NOMO-1 (cell line): ENCODE results near the gene PIGS.

Experiments
- DNase-seq, 2 experiments: peaks; one replicate each; lab custom pipeline; 2025; ENCODE audit not compliant: unreplicated experiment in 2 of 2; lab: John Stamatoyannopoulos, UW

The PIGS gene

DNA sequence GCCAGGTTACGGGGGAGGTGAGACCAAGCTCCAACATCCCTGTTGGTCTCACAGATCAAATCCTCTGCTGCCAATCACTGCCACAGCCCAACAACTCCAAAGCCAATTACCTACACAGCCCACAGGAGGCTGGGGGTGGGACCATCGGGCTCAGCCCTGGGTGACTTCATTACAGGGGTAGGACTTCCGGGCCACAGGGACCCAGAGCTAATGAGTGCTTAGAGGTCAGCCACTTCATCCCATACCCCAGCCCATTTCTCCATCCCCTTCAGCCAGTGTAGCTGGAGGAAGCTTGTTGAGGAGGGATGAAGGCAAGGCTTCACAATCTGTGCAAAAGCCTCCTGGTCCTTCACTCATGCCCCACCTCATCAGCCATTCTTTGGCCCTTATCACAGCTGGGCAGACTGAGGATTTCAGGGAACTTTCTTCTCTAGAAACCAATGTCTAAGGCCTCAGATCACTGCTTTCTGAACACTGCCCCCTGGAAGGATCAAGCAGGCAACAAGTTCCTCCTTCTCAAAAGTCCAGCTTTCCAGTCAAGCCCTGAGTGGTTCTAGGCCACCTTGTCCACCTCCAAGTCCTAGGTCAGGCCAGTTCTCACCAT, 59.4 kb downstream of the PIGS start:
- no peak for DNase-seq

GRCh38 chr17:28509789-28510188, 61.5 kb downstream of the PIGS start:
- peak; percentile 25 to 42 for DNase-seq

DNA sequence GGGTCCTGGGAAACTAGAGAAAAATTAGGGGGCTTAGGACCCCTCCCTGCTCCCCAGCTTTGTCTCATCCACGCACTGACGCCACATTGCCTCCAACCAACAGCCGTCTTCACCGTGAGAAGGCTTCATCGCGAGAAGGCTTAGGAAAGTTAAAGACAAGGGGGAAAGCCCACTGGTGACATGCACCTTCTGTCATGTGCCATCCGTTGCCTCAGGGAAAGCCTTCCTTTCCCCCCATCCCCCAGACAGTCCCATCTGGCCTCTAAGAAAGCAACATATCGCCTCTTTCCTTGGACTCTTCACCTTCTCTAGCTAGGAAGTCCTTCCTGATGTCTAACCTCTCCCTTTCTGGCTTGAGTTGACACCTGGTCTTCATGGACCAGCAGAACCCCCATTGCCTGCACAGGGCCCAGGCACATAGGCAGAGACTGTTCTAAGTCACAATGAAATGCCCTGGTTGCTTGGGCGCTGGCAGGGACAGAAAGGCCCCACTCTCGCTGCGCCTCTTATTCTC, 63.1 kb downstream of the PIGS start:
- no peak for DNase-seq

- no peak for DNase-seq
These were observed 63.6 kb downstream of the PIGS start for GRCh38 chr17:28507567-28508203.

DNA sequence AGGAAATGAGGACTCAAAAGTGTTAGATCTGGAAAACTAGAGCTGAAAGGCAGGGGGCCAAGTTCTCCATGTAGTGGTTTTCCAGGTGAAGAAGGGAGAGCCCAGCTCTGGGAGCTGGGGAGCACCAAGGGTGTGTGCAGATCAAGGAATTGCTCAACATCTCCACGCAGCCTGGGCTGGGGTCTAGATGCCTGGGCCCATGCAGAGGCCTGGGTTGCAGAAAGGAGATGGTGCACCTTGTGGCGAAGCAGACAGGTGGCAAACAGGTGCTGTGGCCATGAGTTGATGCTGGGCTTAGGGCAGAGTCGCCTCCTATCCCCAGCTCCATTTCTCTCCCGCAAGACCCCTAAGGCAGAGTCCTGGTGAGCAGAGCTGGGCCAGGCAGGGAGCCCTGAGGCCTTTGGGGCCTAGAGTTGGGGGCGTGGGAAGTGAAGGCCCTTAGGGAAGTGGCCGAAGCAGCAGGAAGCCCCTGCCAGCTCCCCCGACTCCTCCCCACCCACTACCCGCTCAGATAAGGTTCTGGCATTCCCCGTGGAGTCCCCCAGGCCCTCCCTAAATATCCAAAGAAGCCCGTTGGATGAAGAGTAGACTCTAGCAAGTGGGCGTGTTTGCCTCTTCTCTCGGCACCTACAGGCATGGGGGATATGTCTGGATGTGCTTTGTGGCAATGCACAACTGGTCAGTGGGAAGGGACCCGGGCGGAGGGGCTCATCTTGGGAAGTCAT, 64.4 kb downstream of the PIGS start:
- DNase-seq, result no peak

DNA sequence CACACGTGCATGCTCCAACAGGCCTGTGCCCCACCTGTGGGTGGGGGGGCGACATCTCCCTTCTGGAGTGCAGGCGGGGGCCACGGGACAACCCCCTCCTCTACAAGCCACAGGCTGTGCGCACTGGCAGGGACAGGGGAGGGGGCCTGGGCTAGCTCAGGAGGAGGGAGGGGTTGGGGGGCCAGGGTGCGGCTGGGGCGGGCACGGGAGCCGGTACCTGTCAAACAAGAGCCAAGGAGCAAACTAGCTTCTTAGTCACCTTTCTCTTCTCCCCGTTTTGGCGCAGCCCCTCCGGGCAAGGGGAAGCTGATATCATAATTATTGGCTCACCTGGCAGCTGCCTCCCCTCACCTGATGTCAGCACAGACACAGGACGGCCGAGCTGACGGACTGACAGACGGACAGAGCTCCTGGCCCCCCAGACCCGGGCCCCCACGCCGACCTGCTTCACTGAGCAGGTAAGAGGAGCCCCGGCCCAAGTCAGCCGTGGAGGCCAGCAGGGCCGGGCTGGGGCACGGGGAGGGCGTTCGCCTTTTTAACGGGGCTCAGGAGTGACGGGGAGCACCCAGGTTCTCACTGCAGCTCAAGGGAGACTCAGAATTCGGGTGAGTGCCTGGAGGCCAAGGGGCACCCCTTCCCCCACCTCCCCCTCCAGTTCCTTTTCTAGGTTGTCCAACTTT, 65.2 kb downstream of the PIGS start, which contains the start of gene FOXN1:
Gene FOXN1 (plus strand): TSS at position 363 of the 680 bp plus-strand sequence. CDS start 17,622 bp downstream, outside the sequence.
- no peak for DNase-seq

- DNase-seq, result no peak
These were observed 67.9 kb downstream of the PIGS start for GRCh38 chr17:28503420-28503819.
